ENCODE data around the gene GNPTAB. TPM values are rescaled to one million over a fixed set of nuclear protein-coding genes. Genes with fewer than 3 reads are reported as not detected.

GNPTAB gene
- total RNA-seq, 1 donor from 2014 or later = 10.9 TPM

- ATAC-seq (no peak), DNase-seq (ENCODE audit: low spot score) (no peak)
These were observed 89.8 kb downstream of the GNPTAB start for GRCh38 chr12:101740980-101741379.

GRCh38 chr12:101740566-101740965 is 90.2 kb downstream of the GNPTAB start:
- no peak for ATAC-seq

GRCh38 chr12:101738920-101739665 is 91.7 kb downstream of the GNPTAB start, which contains the start of gene SYCP3:
TSS of gene SYCP3 (minus strand) at chr12:101739462. CDS start at chr12:101737935, 1,527 bp downstream.
- DNase-seq (ENCODE audit: low spot score) = no peak

More at GRCh38 chr12:101740566-101740965, 90.2 kb downstream of the GNPTAB start:
- DNase-seq (ENCODE audit: low spot score) = no peak

GRCh38 chr12:101737476-101737875 is 93.3 kb downstream of the GNPTAB start:
- no peak for DNase-seq (ENCODE audit: low spot score)

More at GRCh38 chr12:101738920-101739665, 91.7 kb downstream of the GNPTAB start, which contains the start of gene SYCP3:
- no peak for ATAC-seq

GRCh38 chr12:101734482-101734881 is 96.3 kb downstream of the GNPTAB start:
- ATAC-seq (peak; percentile 83), DNase-seq (ENCODE audit: low spot score) (peak; percentile 53)

More at GRCh38 chr12:101737476-101737875, 93.3 kb downstream of the GNPTAB start:
- ATAC-seq = no peak

GRCh38 chr12:101733166-101733565 is 97.6 kb downstream of the GNPTAB start:
- no peak for ATAC-seq
- no peak for DNase-seq (ENCODE audit: low spot score)

GRCh38 chr12:101732318-101732717 is 98.4 kb downstream of the GNPTAB start:
- no peak for ATAC-seq
- no peak for DNase-seq (ENCODE audit: low spot score)

GRCh38 chr12:101729842-101730241 is 100.9 kb downstream of the GNPTAB start:
- ATAC-seq = no peak

GRCh38 chr12:101727098-101727497 is 103.7 kb downstream of the GNPTAB start:
- DNase-seq (ENCODE audit: low spot score) = no peak
- no peak for ATAC-seq

More at GRCh38 chr12:101729842-101730241, 100.9 kb downstream of the GNPTAB start:
- DNase-seq (ENCODE audit: low spot score) = no peak

GRCh38 chr12:101722392-101722791 is 108.4 kb downstream of the GNPTAB start:
- ATAC-seq (no peak), DNase-seq (ENCODE audit: low spot score) (no peak)

GRCh38 chr12:101720118-101720517 is 110.6 kb downstream of the GNPTAB start:
- no peak for DNase-seq (ENCODE audit: low spot score)

GRCh38 chr12:101719566-101719965 is 111.2 kb downstream of the GNPTAB start:
- DNase-seq (ENCODE audit: low spot score) (no peak), ATAC-seq (no peak)

More at GRCh38 chr12:101720118-101720517, 110.6 kb downstream of the GNPTAB start:
- ATAC-seq = no peak

GRCh38 chr12:101714877-101715444 is 115.8 kb downstream of the GNPTAB start:
- DNase-seq (ENCODE audit: low spot score) (no peak), ATAC-seq (no peak)

GRCh38 chr12:101713930-101714329 is 116.8 kb downstream of the GNPTAB start:
- ATAC-seq (no peak), DNase-seq (ENCODE audit: low spot score) (no peak)

- ATAC-seq = peak; percentile 91
- peak; percentile 87 for DNase-seq (ENCODE audit: low spot score)
These were observed 117.6 kb downstream of the GNPTAB start for GRCh38 chr12:101713059-101713682.

GRCh38 chr12:101710288-101710687 is 120.5 kb downstream of the GNPTAB start:
- ATAC-seq = peak; percentile 49
- DNase-seq (ENCODE audit: low spot score) = no peak

GRCh38 chr12:101707131-101707782 is 123.5 kb downstream of the GNPTAB start:
- ATAC-seq (peak; percentile 25), DNase-seq (ENCODE audit: low spot score) (no peak)

GRCh38 chr12:101706403-101706802 is 124.4 kb downstream of the GNPTAB start:
- ATAC-seq (no peak), DNase-seq (ENCODE audit: low spot score) (no peak)

- no peak for DNase-seq (ENCODE audit: low spot score)
- no peak for ATAC-seq
These were observed 127.3 kb downstream of the GNPTAB start for GRCh38 chr12:101703487-101703886.

GRCh38 chr12:101700299-101700820 is 130.4 kb downstream of the GNPTAB start:
- ATAC-seq (no peak), DNase-seq (ENCODE audit: low spot score) (no peak)

All from left lobe of liver (tissue), 2 donors.